Kidney (tissue), 14 donors: ENCODE measurements around the gene SBNO2. TPM values are rescaled to one million over a fixed set of nuclear protein-coding genes. Genes with fewer than 3 reads are reported as not detected.

Experiments used
- DNase-seq, 5 donors: peaks; one replicate each; pipeline ENCODE4 v3.0.0-alpha.2; 2013 to 2020
- FAIRE-seq: peaks from 2 replicates; lab custom pipeline; 2012; peaks lifted over from hg19 to GRCh38; lab: Jason Lieb, UNC
- H3K27ac ChIP-seq, 2 donors: one replicate each; pipeline ENCODE4 v1.7.0; 2013; ENCODE audit warnings: low read depth in 2 of 2, low read length in 2 of 2, inconsistent platforms in 1 of 2
- H3K27me3 ChIP-seq: one replicate; pipeline ENCODE4 v1.7.1; 2013; ENCODE audit warnings: low read length, inconsistent platforms; ENCODE audit not compliant: control insufficient read depth, insufficient read depth
- H3K36me3 ChIP-seq, 3 donors: one replicate each; pipeline versions ENCODE4 v1.7.0 to v1.7.1; 2013; ENCODE audit warnings: low read length in 3 of 3, control low read depth in 1 of 3, inconsistent platforms in 1 of 3; ENCODE audit not compliant: insufficient read depth in 3 of 3, control insufficient read depth in 2 of 3
- H3K4me1 ChIP-seq, 3 donors: one replicate each; pipeline versions ENCODE4 v1.7.0 to v1.7.1; 2013; ENCODE audit warnings: low read length in 3 of 3, inconsistent platforms in 1 of 3, low read depth in 1 of 3; ENCODE audit not compliant: control insufficient read depth in 2 of 3, insufficient read depth in 2 of 3
- H3K4me3 ChIP-seq, 3 donors: one replicate each; pipeline versions ENCODE4 v1.7.0 to v1.8.1; 2013; ENCODE audit warnings: low read length in 3 of 3, control low read depth in 1 of 3, inconsistent platforms in 1 of 3
- H3K9ac ChIP-seq, 3 donors: one replicate each; pipeline versions ENCODE4 v1.7.0 to v1.7.1; 2013; ENCODE audit warnings: low read length in 3 of 3, control low read depth in 1 of 3, inconsistent platforms in 1 of 3
- H3K9me3 ChIP-seq, 3 donors: one replicate each; pipeline versions ENCODE4 v1.7.0 to v1.7.1; 2013; ENCODE audit warnings: low read length in 3 of 3, control low read depth in 1 of 3, inconsistent platforms in 1 of 3; ENCODE audit not compliant: control insufficient read depth in 2 of 3, insufficient read depth in 1 of 3
- intact Hi-C: fragments of 100-400 bp; cut with DNase I; formaldehyde crosslinking; loops from one replicate; pipeline ENCODE4 v1.11.1; 2022
- polyA plus RNA-seq: library from polyadenylated mRNA; stranded (reverse); fragments of 350-450 nt; fragmentation: Illumina TruSeq; extraction: RNeasy Lipid Tissue Mini Kit (QIAGEN cat#74804); gene quantifications from one replicate; pipeline ENCODE4 v1.2.3, GENCODE V29; 2014; ENCODE audit warnings: low read depth, low replicate concordance; ENCODE audit not compliant: insufficient read depth
- total RNA-seq: library from RNA; stranded (reverse); fragmentation: NEBNext Ultra II Directional; extraction: Animal tissue kit (Norgen Biotek cat#: 25700); gene quantifications from one replicate; pipeline ENCODE4 v1.2.1, GENCODE V29; 2021
- TF ChIP-seq, protein P1 (sequence below): IDR thresholded peaks from 3 replicates; pipeline ENCODE4 v1.5.1; 2012; ENCODE audit warnings: mild to moderate bottlenecking, moderate library complexity, borderline replicate concordance; ENCODE audit not compliant: insufficient read depth; ENCODE audit errors: extremely low read depth
- donor health status: control.
- donor health status: control.
- donor health status: control.
- donor health status: control.
- donor health status: control.
- donor health status: DM: yes; HTN: yes; CAD: no.
- donor health status: Normal renal cell carcinoma (clear cell type).

Gene SBNO2
- total and polyA plus RNA-seq, 2 donors from 2014 or later, result 12.2 to 156 TPM

- Histone ChIP-seq H3K4me1 (peaks cover 0 to 27% (median 6%) of the 10 kb centered on the region in 3 donors), H3K9me3 (no peaks in the 10 kb centered on the region), H3K9ac (peak within 1 kb of the TSS; percentile 42 to 84 (median 65)), H3K4me3 (peak within 1 kb of the TSS; percentile 65 to 88 (median 86)), H3K27me3 (no peaks in the 10 kb centered on the region), H3K27ac (peak within 1 kb of the TSS in 1 of 2 donors; percentile 37), H3K36me3 (peaks cover 0 to 6% (median 0%) of the 10 kb centered on the region in 3 donors)
- DNase-seq, result peak; percentile 98 to 100 (median 99)
- FAIRE-seq, result peak; percentile 84
- TF ChIP-seq, protein P1, sequence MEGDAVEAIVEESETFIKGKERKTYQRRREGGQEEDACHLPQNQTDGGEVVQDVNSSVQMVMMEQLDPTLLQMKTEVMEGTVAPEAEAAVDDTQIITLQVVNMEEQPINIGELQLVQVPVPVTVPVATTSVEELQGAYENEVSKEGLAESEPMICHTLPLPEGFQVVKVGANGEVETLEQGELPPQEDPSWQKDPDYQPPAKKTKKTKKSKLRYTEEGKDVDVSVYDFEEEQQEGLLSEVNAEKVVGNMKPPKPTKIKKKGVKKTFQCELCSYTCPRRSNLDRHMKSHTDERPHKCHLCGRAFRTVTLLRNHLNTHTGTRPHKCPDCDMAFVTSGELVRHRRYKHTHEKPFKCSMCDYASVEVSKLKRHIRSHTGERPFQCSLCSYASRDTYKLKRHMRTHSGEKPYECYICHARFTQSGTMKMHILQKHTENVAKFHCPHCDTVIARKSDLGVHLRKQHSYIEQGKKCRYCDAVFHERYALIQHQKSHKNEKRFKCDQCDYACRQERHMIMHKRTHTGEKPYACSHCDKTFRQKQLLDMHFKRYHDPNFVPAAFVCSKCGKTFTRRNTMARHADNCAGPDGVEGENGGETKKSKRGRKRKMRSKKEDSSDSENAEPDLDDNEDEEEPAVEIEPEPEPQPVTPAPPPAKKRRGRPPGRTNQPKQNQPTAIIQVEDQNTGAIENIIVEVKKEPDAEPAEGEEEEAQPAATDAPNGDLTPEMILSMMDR, result no peak
- intact Hi-C loops, result no loop called here
These were observed 78.9 kb downstream of the SBNO2 start, which contains the start of gene POLR2E for GRCh38 chr19:1094978-1095701. Gene POLR2E (minus strand): TSS chr19:1095375. CDS start chr19:1095315, 60 bp downstream.

GRCh38 chr19:1094655-1094977 lies 79.5 kb downstream of the SBNO2 start:
- intact Hi-C loops, result no loop called here
- peak overlapping the region; percentile 42 to 84 (median 65) for H3K9ac ChIP-seq
- peaks cover 0 to 27% (median 6%) of the 10 kb centered on the region in 3 donors for H3K4me1 ChIP-seq
- DNase-seq, result no peak
- no peak overlapping the region for H3K27ac ChIP-seq
- H3K9me3 ChIP-seq, result no peaks in the 10 kb centered on the region
- peak overlapping the region; percentile 65 to 88 (median 86) for H3K4me3 ChIP-seq
- no peaks in the 10 kb centered on the region for H3K27me3 ChIP-seq
- H3K36me3 ChIP-seq, result peaks cover 0 to 6% (median 0%) of the 10 kb centered on the region in 3 donors
- FAIRE-seq, result no peak
- TF ChIP-seq, protein P1, result no peak

GRCh38 chr19:1093811-1094553 lies 80.1 kb downstream of the SBNO2 start:
- Histone ChIP-seq H3K4me3 (peak overlapping the region; percentile 65 to 88 (median 86)), H3K9ac (peak overlapping the region in 2 of 3 donors; percentile 1 to 84), H3K36me3 (peaks cover 0 to 6% (median 0%) of the 10 kb centered on the region in 3 donors), H3K27me3 (no peaks in the 10 kb centered on the region), H3K27ac (no peak overlapping the region), H3K9me3 (no peaks in the 10 kb centered on the region), H3K4me1 (peaks cover 0 to 22% (median 5%) of the 10 kb centered on the region in 3 donors)
- DNase-seq, result no peak
- FAIRE-seq, result no peak
- intact Hi-C loops, result no loop called here
- TF ChIP-seq, protein P1, result no peak
